GM20000 (cell line): ENCODE data around the gene GRIN3A.

Experiments used
- DNase-seq: peaks from one replicate; pipeline ENCODE4 v3.0.0; 2012; ENCODE audit warnings: low spot score
- CTCF ChIP-seq: IDR thresholded peaks from 2 replicates; pipeline ENCODE4 v1.5.1; 2012; ENCODE audit warnings: mild to moderate bottlenecking, control low read depth; ENCODE audit errors: extremely low read depth, missing control alignments

Gene GRIN3A

DNA sequence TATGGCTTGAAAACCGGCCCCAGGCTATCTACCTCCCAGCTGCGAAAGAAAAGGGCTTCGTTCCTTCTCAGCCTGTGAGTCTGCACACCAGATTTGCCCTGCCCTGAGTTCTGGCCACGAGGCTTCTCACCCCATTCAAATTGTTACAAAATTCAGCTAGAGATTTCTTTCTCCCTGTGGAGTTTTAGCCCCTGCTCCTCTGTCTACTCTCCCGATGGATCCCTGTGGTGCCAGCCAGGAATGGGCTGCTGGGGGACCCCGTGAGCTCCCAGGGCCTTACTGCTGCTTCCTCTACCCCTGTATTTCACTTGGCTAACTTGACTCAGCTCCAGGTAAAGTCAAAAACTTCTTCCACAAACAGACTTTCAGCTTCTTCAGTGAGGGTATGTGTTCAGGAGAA lies 214.1 kb downstream of the GRIN3A start:
- no peak for TF ChIP-seq CTCF
- DNase-seq, result no peak
